ENCODE results near the gene BBX.

BBX gene

GRCh38 chr3:107611775-107612469, 89.2 kb downstream of the BBX start:
- H3K9me3 Mint-ChIP-seq = peaks cover 26 to 36% of the 10 kb centered on the region in 2 donors
- no peak for ATAC-seq
- no peaks in the 10 kb centered on the region for H3K27me3 Mint-ChIP-seq
- H3K4me1 Mint-ChIP-seq = peaks cover 10% of the 10 kb centered on the region
- H3K4me3 Mint-ChIP-seq = no peak overlapping the region
- H3K27ac Mint-ChIP-seq = peak overlapping the region in 1 of 2 donors; percentile 14
- DNase-seq = no peak

GRCh38 chr3:107612664-107613084, 89.9 kb downstream of the BBX start:
- H3K27me3 Mint-ChIP-seq = no peaks in the 10 kb centered on the region
- DNase-seq = no peak
- H3K4me1 Mint-ChIP-seq = peaks cover 10% of the 10 kb centered on the region
- no peak for ATAC-seq
- peaks cover 21 to 31% of the 10 kb centered on the region in 2 donors for H3K9me3 Mint-ChIP-seq
- H3K27ac Mint-ChIP-seq = no peak overlapping the region
- no peak overlapping the region for H3K4me3 Mint-ChIP-seq

- no peaks in the 10 kb centered on the region for H3K9me3 Mint-ChIP-seq
- H3K27ac Mint-ChIP-seq = no peak overlapping the region
- H3K27me3 Mint-ChIP-seq = no peaks in the 10 kb centered on the region
- peaks cover 54% of the 10 kb centered on the region for H3K4me1 Mint-ChIP-seq
- DNase-seq (no peak), ATAC-seq (no peak)
- H3K4me3 Mint-ChIP-seq = no peak overlapping the region
Measured at GRCh38 chr3:107619549-107619948, 96.8 kb downstream of the BBX start.

GRCh38 chr3:107620534-107620933, 97.8 kb downstream of the BBX start:
- Mint-ChIP-seq H3K4me1 (peaks cover 54% of the 10 kb centered on the region), H3K27me3 (no peaks in the 10 kb centered on the region), H3K4me3 (no peak overlapping the region), H3K9me3 (no peaks in the 10 kb centered on the region), H3K27ac (no peak overlapping the region)
- ATAC-seq (peak; percentile 48), DNase-seq (no peak)

GRCh38 chr3:107621465-107621864, 98.7 kb downstream of the BBX start:
- no peaks in the 10 kb centered on the region for H3K9me3 Mint-ChIP-seq
- ATAC-seq (no peak), DNase-seq (no peak)
- no peak overlapping the region for H3K27ac Mint-ChIP-seq
- peaks cover 54% of the 10 kb centered on the region for H3K4me1 Mint-ChIP-seq
- H3K27me3 Mint-ChIP-seq = no peaks in the 10 kb centered on the region
- H3K4me3 Mint-ChIP-seq = no peak overlapping the region

GRCh38 chr3:107627962-107628542, 105.3 kb downstream of the BBX start:
- Mint-ChIP-seq H3K27ac (no peak overlapping the region), H3K4me1 (peaks cover 37% of the 10 kb centered on the region), H3K4me3 (no peak overlapping the region), H3K27me3 (no peaks in the 10 kb centered on the region), H3K9me3 (no peaks in the 10 kb centered on the region)
- ATAC-seq (no peak), DNase-seq (no peak)

GRCh38 chr3:107629566-107629965, 106.8 kb downstream of the BBX start:
- no peaks in the 10 kb centered on the region for H3K9me3 Mint-ChIP-seq
- ATAC-seq (no peak), DNase-seq (no peak)
- no peak overlapping the region for H3K27ac Mint-ChIP-seq
- H3K4me3 Mint-ChIP-seq = no peak overlapping the region
- H3K27me3 Mint-ChIP-seq = no peaks in the 10 kb centered on the region
- peaks cover 44% of the 10 kb centered on the region for H3K4me1 Mint-ChIP-seq

GRCh38 chr3:107630779-107631178, 108.0 kb downstream of the BBX start:
- H3K4me3 Mint-ChIP-seq = peak overlapping the region in 1 of 2 donors; percentile 9
- no peak overlapping the region for H3K27ac Mint-ChIP-seq
- DNase-seq = no peak
- peaks cover 44% of the 10 kb centered on the region for H3K4me1 Mint-ChIP-seq
- H3K9me3 Mint-ChIP-seq = no peaks in the 10 kb centered on the region
- peak; percentile 84 for ATAC-seq
- H3K27me3 Mint-ChIP-seq = no peaks in the 10 kb centered on the region

GRCh38 chr3:107632576-107632975, 109.8 kb downstream of the BBX start:
- ATAC-seq = no peak
- H3K9me3 Mint-ChIP-seq = no peaks in the 10 kb centered on the region

GRCh38 chr3:107633327-107634098, 110.8 kb downstream of the BBX start:
- peak overlapping the region; percentile 3 to 35 for H3K4me3 Mint-ChIP-seq
- ATAC-seq (peak; percentile 70), DNase-seq (no peak)

More at GRCh38 chr3:107632576-107632975, 109.8 kb downstream of the BBX start:
- Mint-ChIP-seq H3K27me3 (no peaks in the 10 kb centered on the region), H3K4me3 (no peak overlapping the region), H3K27ac (no peak overlapping the region), H3K4me1 (peaks cover 37% of the 10 kb centered on the region)
- no peak for DNase-seq

GRCh38 chr3:107634099-107634489, 111.3 kb downstream of the BBX start:
- DNase-seq (no peak), ATAC-seq (no peak)
- Mint-ChIP-seq H3K27me3 (no peaks in the 10 kb centered on the region), H3K4me1 (peaks cover 34% of the 10 kb centered on the region), H3K27ac (no peak overlapping the region), H3K9me3 (no peaks in the 10 kb centered on the region), H3K4me3 (peak overlapping the region in 1 of 2 donors; percentile 3)

More at GRCh38 chr3:107633327-107634098, 110.8 kb downstream of the BBX start:
- H3K27ac Mint-ChIP-seq = no peak overlapping the region
- peaks cover 37% of the 10 kb centered on the region for H3K4me1 Mint-ChIP-seq
- H3K9me3 Mint-ChIP-seq = no peaks in the 10 kb centered on the region
- no peaks in the 10 kb centered on the region for H3K27me3 Mint-ChIP-seq

- H3K27me3 Mint-ChIP-seq = no peaks in the 10 kb centered on the region
- H3K4me1 Mint-ChIP-seq = peaks cover 20% of the 10 kb centered on the region
- no peak overlapping the region for H3K27ac Mint-ChIP-seq
- no peak for ATAC-seq
- H3K4me3 Mint-ChIP-seq = no peak overlapping the region
- H3K9me3 Mint-ChIP-seq = no peaks in the 10 kb centered on the region
- no peak for DNase-seq
Measured at GRCh38 chr3:107637416-107638183, 114.8 kb downstream of the BBX start.

- peaks cover 18% of the 10 kb centered on the region for H3K4me1 Mint-ChIP-seq
- DNase-seq = no peak
- H3K9me3 Mint-ChIP-seq = no peaks in the 10 kb centered on the region
- no peak for ATAC-seq
- H3K27ac Mint-ChIP-seq = no peak overlapping the region
- H3K27me3 Mint-ChIP-seq = no peaks in the 10 kb centered on the region
- H3K4me3 Mint-ChIP-seq = no peak overlapping the region
Measured at GRCh38 chr3:107641572-107642307, 119.0 kb downstream of the BBX start.

- ATAC-seq = peak; percentile 61
- Mint-ChIP-seq H3K27me3 (no peaks in the 10 kb centered on the region), H3K4me1 (peaks cover 18% of the 10 kb centered on the region), H3K4me3 (no peak overlapping the region), H3K27ac (no peak overlapping the region), H3K9me3 (no peaks in the 10 kb centered on the region)
- DNase-seq = no peak
Measured at GRCh38 chr3:107643038-107643883, 120.5 kb downstream of the BBX start.
